ENCODE measurements around the gene TRIM38.

TRIM38 gene

GRCh38 chr6:26019261-26019830 is 56.7 kb downstream of the TRIM38 start:
- Histone ChIP-seq H3K9me3 (ENCODE audit: insufficient read depth, low read depth, low read length) (no peaks in the 10 kb centered on the region), H3K36me3 (ENCODE audit: insufficient read depth, low read length) (no peaks in the 10 kb centered on the region), H2AFZ (ENCODE audit: low read length) (no peak overlapping the region), H4K20me1 (ENCODE audit: insufficient read depth, low read length, poor library complexity, severe bottlenecking) (no peaks in the 10 kb centered on the region), H3K9me2 (replicated peaks; ENCODE audit: low read depth, low read length) (no peaks in the 10 kb centered on the region), H3K27me3 (ENCODE audit: insufficient read depth, low read length, poor library complexity, severe bottlenecking) (no peaks in the 10 kb centered on the region), H3K79me2 (ENCODE audit: insufficient read depth, low read length) (no peaks in the 10 kb centered on the region), H3K4me1 (ENCODE audit: insufficient read depth, low read length, poor library complexity, severe bottlenecking) (peaks cover 14% of the 10 kb centered on the region), H3K4me3 (ENCODE audit: low read length, poor library complexity, severe bottlenecking) (no peak overlapping the region), H3F3A (ENCODE audit: low read depth) (peaks cover 13% of the 10 kb centered on the region; the same call in 1 of the 2 replicates), H3K9ac (ENCODE audit: low read depth, low read length, poor library complexity, severe bottlenecking) (no peak overlapping the region), H3K4me2 (ENCODE audit: low read depth, low read length, poor library complexity, severe bottlenecking) (no peak overlapping the region)
- TF ChIP-seq CTCF (conservative IDR thresholded peaks at IDR 0.05; ENCODE audit: low read length) = no peak
- TF ChIP-seq EZH2phosphoT487 (IDR thresholded peaks at IDR 0.05; ENCODE audit: borderline replicate concordance) = no peak

GRCh38 chr6:26019967-26020328 is 57.3 kb downstream of the TRIM38 start:
- H3F3A ChIP-seq (ENCODE audit: low read depth) = peaks cover 13% of the 10 kb centered on the region; the same call in 1 of the 2 replicates
- H3K9me3 ChIP-seq (ENCODE audit: insufficient read depth, low read depth, low read length) = no peaks in the 10 kb centered on the region
- no peaks in the 10 kb centered on the region for H3K36me3 ChIP-seq (ENCODE audit: insufficient read depth, low read length)
- peaks cover 14% of the 10 kb centered on the region for H3K4me1 ChIP-seq (ENCODE audit: insufficient read depth, low read length, poor library complexity, severe bottlenecking)
- TF ChIP-seq EZH2phosphoT487 (IDR thresholded peaks at IDR 0.05; ENCODE audit: borderline replicate concordance) = no peak
- no peak for TF ChIP-seq CTCF (conservative IDR thresholded peaks at IDR 0.05; ENCODE audit: low read length)
- peak overlapping the region; percentile 99 for H3K9ac ChIP-seq (ENCODE audit: low read depth, low read length, poor library complexity, severe bottlenecking)
- H2AFZ ChIP-seq (ENCODE audit: low read length) = no peak overlapping the region
- H4K20me1 ChIP-seq (ENCODE audit: insufficient read depth, low read length, poor library complexity, severe bottlenecking) = no peaks in the 10 kb centered on the region
- no peaks in the 10 kb centered on the region for H3K9me2 ChIP-seq (replicated peaks; ENCODE audit: low read depth, low read length)
- H3K4me3 ChIP-seq (ENCODE audit: low read length, poor library complexity, severe bottlenecking) = peak overlapping the region; percentile 93
- no peaks in the 10 kb centered on the region for H3K27me3 ChIP-seq (ENCODE audit: insufficient read depth, low read length, poor library complexity, severe bottlenecking)
- H3K4me2 ChIP-seq (ENCODE audit: low read depth, low read length, poor library complexity, severe bottlenecking) = peak overlapping the region; percentile 95
- H3K79me2 ChIP-seq (ENCODE audit: insufficient read depth, low read length) = no peaks in the 10 kb centered on the region

- Histone ChIP-seq H3K27me3 (ENCODE audit: insufficient read depth, low read length, poor library complexity, severe bottlenecking) (no peaks in the 10 kb centered on the region), H3K36me3 (ENCODE audit: insufficient read depth, low read length) (no peaks in the 10 kb centered on the region), H3K9ac (ENCODE audit: low read depth, low read length, poor library complexity, severe bottlenecking) (peak overlapping the region; percentile 99), H3K9me3 (ENCODE audit: insufficient read depth, low read depth, low read length) (no peaks in the 10 kb centered on the region), H3F3A (ENCODE audit: low read depth) (peaks cover 13% of the 10 kb centered on the region; the same call in 1 of the 2 replicates), H3K4me2 (ENCODE audit: low read depth, low read length, poor library complexity, severe bottlenecking) (peak overlapping the region; percentile 95), H2AFZ (ENCODE audit: low read length) (no peak overlapping the region), H3K4me1 (ENCODE audit: insufficient read depth, low read length, poor library complexity, severe bottlenecking) (peaks cover 18% of the 10 kb centered on the region), H3K9me2 (replicated peaks; ENCODE audit: low read depth, low read length) (no peaks in the 10 kb centered on the region), H3K79me2 (ENCODE audit: insufficient read depth, low read length) (no peaks in the 10 kb centered on the region), H4K20me1 (ENCODE audit: insufficient read depth, low read length, poor library complexity, severe bottlenecking) (no peaks in the 10 kb centered on the region), H3K4me3 (ENCODE audit: low read length, poor library complexity, severe bottlenecking) (peak overlapping the region; percentile 93)
- TF ChIP-seq CTCF (conservative IDR thresholded peaks at IDR 0.05; ENCODE audit: low read length) (no peak), EZH2phosphoT487 (IDR thresholded peaks at IDR 0.05; ENCODE audit: borderline replicate concordance) (no peak)
Observed at GRCh38 chr6:26020329-26021000, 57.9 kb downstream of the TRIM38 start.

Data from Loucy (cell line).